ENCODE measurements around the gene SLC6A15.

SLC6A15 gene

GRCh38 chr12:84911271-84912197, 1.1 kb downstream of the SLC6A15 start:
- DNase-seq (ENCODE audit: low read depth), result no peak
- no peak for TF ChIP-seq CTCF (IDR thresholded peaks at IDR 0.05; ENCODE audit: low read depth, low read length, missing control alignments)
- H3K4me3 ChIP-seq (ENCODE audit: low read depth, low read length), result peak overlapping the region; percentile 12

DNA sequence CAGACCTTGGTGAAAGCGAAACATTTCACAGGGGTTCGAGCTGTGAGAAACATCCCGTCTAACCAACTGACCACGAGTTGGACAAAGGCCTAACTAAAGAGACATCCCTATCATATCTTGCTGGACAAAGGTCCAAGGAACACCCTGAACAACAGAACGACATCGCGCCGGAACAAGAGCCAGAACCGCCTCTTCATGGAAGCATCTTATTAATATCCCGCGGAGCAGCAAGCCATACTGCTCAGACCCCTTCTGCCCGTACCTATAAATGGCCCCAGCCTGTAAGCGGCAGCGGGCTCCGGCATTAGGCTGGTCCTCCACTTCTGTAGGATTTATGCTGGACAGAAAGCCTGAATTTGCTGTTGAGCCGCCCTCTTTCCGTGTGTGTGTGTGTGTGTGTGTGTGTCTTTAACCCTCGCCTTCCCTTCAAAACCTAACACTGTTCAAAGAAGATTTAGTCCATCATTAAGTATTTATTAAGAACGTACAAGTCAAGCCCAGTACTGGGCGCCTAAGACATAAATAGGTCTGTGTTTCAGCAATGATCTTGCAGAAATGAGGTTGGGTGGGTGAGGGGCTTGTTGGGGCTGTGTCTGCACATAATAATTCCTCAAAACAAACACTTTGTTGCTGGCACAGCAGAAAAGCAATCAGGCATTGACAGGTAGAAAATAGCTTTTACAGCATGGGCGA, 1.9 kb downstream of the SLC6A15 start:
- no peak for TF ChIP-seq CTCF (IDR thresholded peaks at IDR 0.05; ENCODE audit: low read depth, low read length, missing control alignments)
- DNase-seq (ENCODE audit: low read depth), result no peak
- H3K4me3 ChIP-seq (ENCODE audit: low read depth, low read length), result no peak overlapping the region; the same call in 1 of the 2 replicates

DNA sequence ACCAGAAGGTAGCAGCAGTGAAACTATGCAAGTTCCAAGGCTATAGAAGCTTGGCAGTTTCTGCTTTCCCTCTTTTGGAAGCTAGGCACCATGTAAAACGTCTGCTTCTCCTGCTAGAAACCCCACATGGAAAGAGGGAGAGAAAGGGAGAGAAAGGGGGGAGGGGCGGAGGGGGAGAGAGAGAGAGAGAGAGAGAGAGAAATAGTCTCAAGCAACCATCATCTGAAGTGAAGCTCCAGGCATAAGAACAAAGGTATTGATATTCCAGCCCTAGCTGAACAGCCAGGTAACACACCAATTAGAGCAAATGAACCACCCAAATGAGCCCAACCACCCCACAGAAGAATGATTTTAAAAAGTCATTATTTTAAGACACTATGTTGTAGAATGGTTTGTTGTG, 8.5 kb downstream of the SLC6A15 start:
- no peak for TF ChIP-seq CTCF (IDR thresholded peaks at IDR 0.05; ENCODE audit: low read depth, low read length, missing control alignments)
- H3K4me3 ChIP-seq (ENCODE audit: low read depth, low read length), result no peak overlapping the region
- no peak for DNase-seq (ENCODE audit: low read depth)

- no peak overlapping the region for H3K4me3 ChIP-seq (ENCODE audit: low read depth, low read length)
- DNase-seq (ENCODE audit: low read depth), result no peak
These were observed 21.3 kb downstream of the SLC6A15 start for GRCh38 chr12:84891106-84891838.

GRCh38 chr12:84889818-84890217, 22.8 kb downstream of the SLC6A15 start:
- TF ChIP-seq CTCF (IDR thresholded peaks at IDR 0.05; ENCODE audit: low read depth, low read length, missing control alignments), result no peak
- H3K4me3 ChIP-seq (ENCODE audit: low read depth, low read length), result no peak overlapping the region

More at GRCh38 chr12:84891106-84891838, 21.3 kb downstream of the SLC6A15 start:
- TF ChIP-seq CTCF (IDR thresholded peaks at IDR 0.05; ENCODE audit: low read depth, low read length, missing control alignments), result no peak

DNA sequence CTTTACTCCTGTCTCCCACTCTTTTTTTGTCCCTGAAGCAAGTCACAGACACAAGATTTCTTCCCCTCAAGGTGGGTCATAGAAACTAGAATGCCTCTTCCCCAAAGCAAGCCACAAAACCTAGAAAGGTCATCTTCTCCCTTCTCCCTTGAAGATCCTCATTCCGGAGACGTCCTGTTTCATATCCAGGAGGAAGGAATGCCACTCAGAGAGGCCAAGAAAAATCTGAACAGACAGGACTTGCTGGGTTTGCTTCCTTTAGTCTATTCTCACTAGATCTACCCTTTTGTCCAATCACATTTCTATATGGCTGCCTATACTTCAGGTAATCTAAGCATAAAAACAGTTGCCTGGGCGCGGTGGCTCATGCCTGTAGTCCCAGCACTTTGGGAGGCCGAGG, 23.7 kb downstream of the SLC6A15 start:
- DNase-seq (ENCODE audit: low read depth), result no peak
- TF ChIP-seq CTCF (IDR thresholded peaks at IDR 0.05; ENCODE audit: low read depth, low read length, missing control alignments), result no peak
- H3K4me3 ChIP-seq (ENCODE audit: low read depth, low read length), result no peak overlapping the region

More at GRCh38 chr12:84889818-84890217, 22.8 kb downstream of the SLC6A15 start:
- DNase-seq (ENCODE audit: low read depth), result no peak

Measured in GM12864 (cell line).